HCT116 (cell line): ENCODE results near the gene COPS8. TPM values are rescaled to one million over a fixed set of nuclear protein-coding genes. Genes with fewer than 3 reads are reported as not detected.

Source experiments
- ATAC-seq: fragments of 200-7000 bp; cut with Tn5 transposase; 2 replicates; pipeline ENCODE4 v1.9.1; 2020; ENCODE audit warnings: mild to moderate bottlenecking, moderate library complexity
- BruUV-seq: library from RNA; stranded (reverse); fragments of 400-500 nt; replicated peaks from 2 replicates; lab custom pipeline; 2021; lab: Mats Ljungman, UMichigan
- CTCF ChIA-PET: fragments of 300-600 bp; sonication (Branson Sonifier 250); formaldehyde crosslinking; loops from one replicate; lab custom pipeline; 2021; ENCODE audit warnings: antibody characterized with exemption; lab: Charles Lee
- POLR2A ChIA-PET: fragments of 300-600, 350-600 bp; sonication (Branson Sonifier 250); formaldehyde crosslinking; loops from one replicate; lab custom pipeline; 2021; ENCODE audit warnings: antibody characterized with exemption; lab: Charles Lee
- RAD21 ChIA-PET, 2 experiments: fragments of 300-600 bp; sonication (Branson Sonifier 250); formaldehyde crosslinking; loops; one replicate each; lab custom pipeline; 2023; ENCODE audit warnings: low total read pairs in 2 of 2; ENCODE audit not compliant: uncharacterized antibody in 2 of 2, unreplicated experiment in 2 of 2, low non-redundant PET in 1 of 2; lab: Charles Lee
- DNase-seq: peaks from one replicate; pipeline ENCODE4 v3.0.0-alpha.2; 2010; ENCODE audit warnings: low read depth, low spot score
- H2AFZ ChIP-seq: fragments of 200-600 bp; shearing (Covaris generic), sonication (generic); 2 replicates; pipeline ENCODE4 v1.6.1; 2017; ENCODE audit warnings: low read depth, mixed run types, mixed read lengths, antibody characterized with exemption, low read length; ENCODE audit not compliant: poor library complexity, severe bottlenecking
- H3K27ac ChIP-seq: 2 replicates; pipeline ENCODE4 v1.5.1; 2012; ENCODE audit warnings: low read depth, low read length
- H3K27me3 ChIP-seq: fragments of 200-600 bp; sonication (generic); 2 replicates; pipeline ENCODE4 v1.6.1; 2016; ENCODE audit warnings: mixed run types, low read length, mixed read lengths; ENCODE audit not compliant: insufficient read depth
- H3K36me3 ChIP-seq, 2 experiments: fragments of 200-500 bp in 1 of 2; fragments of 200-600 bp in 1 of 2; sonication (Bioruptor generic) in 1 of 2; sonication (generic) in 1 of 2; 2 replicates each; pipeline versions ENCODE4 v1.5.1 to v1.6.1; 2014 to 2016; ENCODE audit warnings: low read length in 2 of 2, inconsistent platforms in 1 of 2, mixed read lengths in 1 of 2, mixed run types in 1 of 2; ENCODE audit not compliant: insufficient read depth in 2 of 2, control insufficient read depth in 1 of 2
- H3K4me1 ChIP-seq, 2 experiments: fragments of 200-600 bp in 1 of 2; sonication (generic) in 1 of 2; 2 replicates each; pipeline versions ENCODE4 v1.5.1 to v1.6.1; 2012 to 2017; ENCODE audit warnings: low read length in 2 of 2, inconsistent platforms in 1 of 2, mild to moderate bottlenecking in 1 of 2, mixed read lengths in 1 of 2, mixed run types in 1 of 2, moderate library complexity in 1 of 2; ENCODE audit not compliant: insufficient read depth in 2 of 2, control insufficient read depth in 1 of 2
- H3K4me2 ChIP-seq: fragments of 200-600 bp; sonication (generic); 2 replicates; pipeline ENCODE4 v1.6.1; 2017; ENCODE audit warnings: mixed run types, low read length, mixed read lengths
- H3K4me3 ChIP-seq, 2 experiments: fragments of 200-600 bp in 1 of 2; sonication (generic) in 1 of 2; replicated peaks in 1 of 2; 2 replicates each; pipeline ENCODE4 v1.5.1; 2011 to 2016; ENCODE audit warnings: low read length in 2 of 2, control low read depth in 1 of 2, low read depth in 1 of 2, mild to moderate bottlenecking in 1 of 2, mixed read lengths in 1 of 2, mixed run types in 1 of 2
- H3K79me2 ChIP-seq: fragments of 200-600 bp; sonication (generic); 2 replicates; pipeline ENCODE4 v1.6.1; 2017; ENCODE audit warnings: mild to moderate bottlenecking, mixed run types, low read length, moderate library complexity, mixed read lengths; ENCODE audit not compliant: insufficient read depth
- H3K9ac ChIP-seq: fragments of 200-600 bp; sonication (generic); 2 replicates; pipeline ENCODE4 v1.6.1; 2016; ENCODE audit warnings: low read length, mixed read lengths
- H3K9me2 ChIP-seq: fragments of 200-600 bp; sonication (generic), shearing (Covaris generic); 2 replicates; pipeline ENCODE4 v1.6.1; 2017; ENCODE audit warnings: mixed run types, mild to moderate bottlenecking, moderate library complexity; ENCODE audit not compliant: insufficient read depth
- H3K9me3 ChIP-seq, 2 experiments: fragments of 200-500 bp in 1 of 2; fragments of 200-600 bp in 1 of 2; sonication (Bioruptor generic) in 1 of 2; sonication (generic) in 1 of 2; 2 replicates each; pipeline ENCODE4 v1.6.1; 2014 to 2017; ENCODE audit warnings: low read length in 2 of 2, mixed read lengths in 2 of 2, inconsistent platforms in 1 of 2, low read depth in 1 of 2, mild to moderate bottlenecking in 1 of 2, mixed run types in 1 of 2, moderate library complexity in 1 of 2; ENCODE audit not compliant: control insufficient read depth in 1 of 2, insufficient read depth in 1 of 2
- H4K20me1 ChIP-seq: fragments of 200-600 bp; sonication (generic), shearing (Covaris generic); 2 replicates; pipeline ENCODE4 v1.6.1; 2017; ENCODE audit warnings: mixed run types, mild to moderate bottlenecking, moderate library complexity; ENCODE audit not compliant: insufficient read depth
- ATF3 ChIP-seq: IDR thresholded peaks from 2 replicates; pipeline ENCODE4 v1.6.1; 2012
- EGR1 ChIP-seq: IDR thresholded peaks from 2 replicates; pipeline ENCODE4 v1.6.1; 2012; ENCODE audit warnings: low read depth
- ELF1 ChIP-seq: IDR thresholded peaks from 2 replicates; pipeline ENCODE4 v1.6.1; 2012; ENCODE audit warnings: low read depth, borderline replicate concordance
- EZH2 ChIP-seq: fragments of 200-600 bp; sonication (generic); IDR thresholded peaks from 2 replicates; pipeline ENCODE4 v1.6.1; 2017; ENCODE audit warnings: antibody characterized with exemption, mixed run types
- EZH2phosphoT487 ChIP-seq: fragments of 200-600 bp; IDR thresholded peaks from 2 replicates; pipeline ENCODE4 v1.6.1; 2018; ENCODE audit warnings: antibody characterized with exemption, borderline replicate concordance
- JUND ChIP-seq: IDR thresholded peaks from 2 replicates; pipeline ENCODE4 v1.6.1; 2012
- MAX ChIP-seq: IDR thresholded peaks from 2 replicates; pipeline ENCODE4 v1.6.1; 2012
- POLR2AphosphoS5 ChIP-seq: IDR thresholded peaks from 2 replicates; pipeline ENCODE4 v1.6.1; 2011; ENCODE audit warnings: mild to moderate bottlenecking, low read depth, low read length, moderate library complexity
- RAD21 ChIP-seq: IDR thresholded peaks from 2 replicates; pipeline ENCODE4 v1.6.1; 2012; ENCODE audit warnings: low read depth, mild to moderate bottlenecking
- REST ChIP-seq: IDR thresholded peaks from 2 replicates; pipeline ENCODE4 v1.6.1; 2012; ENCODE audit warnings: low read depth
- SP1 ChIP-seq: IDR thresholded peaks from 2 replicates; pipeline ENCODE4 v1.6.1; 2012; ENCODE audit warnings: low read depth
- SRF ChIP-seq: IDR thresholded peaks from 2 replicates; pipeline ENCODE4 v1.6.1; 2012; ENCODE audit warnings: low read depth
- ZFX ChIP-seq: fragments of 450-650 bp; IDR thresholded peaks from 2 replicates; pipeline ENCODE4 v1.6.1; 2017
- ZNF274 ChIP-seq: fragments of 200-500 bp; sonication (Bioruptor generic); IDR thresholded peaks from 2 replicates; pipeline ENCODE4 v1.6.1; 2014; ENCODE audit warnings: mild to moderate bottlenecking, low read depth, low read length, inconsistent platforms
- intact Hi-C: fragments of 100-400 bp; cut with micrococcal nuclease; formaldehyde crosslinking; loops from 2 replicates; pipeline ENCODE4 v1.10.0; 2022
- total RNA-seq: library from RNA; stranded (reverse); gene quantifications from one replicate; pipeline ENCODE4 v1.2.1, GENCODE V29; 2021; ENCODE audit not compliant: unreplicated experiment

The COPS8 gene
- total RNA-seq, 1 experiment from 2014 or later: 42.2 TPM

GRCh38 chr2:237097911-237098702 lies 12.4 kb downstream of the COPS8 start:
- Histone ChIP-seq H3K4me2 (no peak overlapping the region), H3K4me3 (no peak overlapping the region), H3K4me1 (no peaks in the 10 kb centered on the region), H4K20me1 (no peaks in the 10 kb centered on the region), H3K9ac (no peak overlapping the region), H3K27ac (no peak overlapping the region), H3K9me2 (no peaks in the 10 kb centered on the region), H3K79me2 (peaks cover 27% of the 10 kb centered on the region), H2AFZ (no peak overlapping the region), H3K36me3 (peaks cover 32 to 46% of the 10 kb centered on the region in 2 experiments), H3K27me3 (no peaks in the 10 kb centered on the region), H3K9me3 (no peaks in the 10 kb centered on the region)
- intact Hi-C loops: no loop called here
- ChIA-PET POLR2A (no interaction called here), CTCF (no interaction called here), RAD21 (no interaction called here)
- no peak for ATAC-seq
- TF ChIP-seq SP1: no peak
- TF ChIP-seq JUND: no peak
- TF ChIP-seq EZH2: no peak
- no peak for TF ChIP-seq ZNF274
- no peak for TF ChIP-seq ZFX
- no peak for TF ChIP-seq SRF
- no peak for TF ChIP-seq MAX
- TF ChIP-seq RAD21: no peak
- no peak for TF ChIP-seq REST
- TF ChIP-seq EZH2phosphoT487: no peak
- TF ChIP-seq ATF3: no peak
- no peak for TF ChIP-seq ELF1
- TF ChIP-seq POLR2AphosphoS5: no peak
- no peak for TF ChIP-seq EGR1
- DNase-seq: no peak
- BruUV-seq: no TSS peak
